GM19023 (cell line): Measurements from ENCODE around the gene GBA2.

Experiments
- ATAC-seq: cut with Tn5 transposase; IDR thresholded peaks from one replicate; pipeline ENCODE4 v1.9.1; 2021; ENCODE audit warnings: mild to moderate bottlenecking, moderate library complexity; ENCODE audit not compliant: unreplicated experiment

The GBA2 gene

GRCh38 chr9:35748858-35749514 is at the start of gene GBA2, which contains the start of gene RGP1:
GBA2 (minus strand) TSS chr9:35749228; CDS start chr9:35748704, 524 bp downstream.
RGP1 (plus strand) TSS chr9:35749287; CDS start chr9:35749756, 469 bp downstream.
- ATAC-seq, result peak; percentile 86

DNA sequence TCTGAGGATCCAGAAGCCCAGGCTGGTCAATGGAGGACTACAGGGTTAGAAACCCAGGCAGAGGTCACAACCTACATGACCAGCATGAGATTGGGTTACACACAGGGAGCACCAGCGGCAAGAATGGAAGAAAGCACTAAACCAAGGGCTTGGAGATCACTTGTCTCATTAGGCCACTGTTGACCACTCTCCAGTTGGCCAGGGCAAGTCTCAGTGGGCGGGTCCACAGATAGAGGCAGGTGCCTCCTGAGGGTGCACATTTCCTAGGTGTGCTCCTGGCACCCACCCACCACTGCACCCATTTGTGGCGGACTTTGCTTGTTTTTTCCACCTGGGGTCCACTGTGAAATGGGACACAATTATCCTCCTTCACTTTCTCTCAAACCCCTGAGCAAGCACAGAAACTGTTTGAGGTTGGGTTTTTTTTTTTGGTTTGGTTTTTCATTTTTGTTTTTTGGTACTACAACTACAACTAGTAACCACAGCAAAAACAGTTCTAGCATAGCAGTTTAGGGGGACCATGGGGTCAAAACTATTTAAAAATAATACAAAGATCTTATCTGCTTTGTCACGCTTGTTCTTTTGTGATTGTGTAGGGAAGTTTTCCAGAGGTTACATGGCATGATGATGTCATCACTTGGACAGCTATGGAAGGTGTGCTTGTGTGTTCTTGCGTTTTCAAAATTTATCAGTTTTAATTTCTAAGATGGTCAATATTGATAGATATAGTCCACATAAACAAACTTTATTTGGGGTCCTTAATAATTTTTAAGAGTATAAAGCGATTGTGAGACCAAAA is 48.5 kb upstream of the GBA2 start:
- ATAC-seq, result no peak

DNA sequence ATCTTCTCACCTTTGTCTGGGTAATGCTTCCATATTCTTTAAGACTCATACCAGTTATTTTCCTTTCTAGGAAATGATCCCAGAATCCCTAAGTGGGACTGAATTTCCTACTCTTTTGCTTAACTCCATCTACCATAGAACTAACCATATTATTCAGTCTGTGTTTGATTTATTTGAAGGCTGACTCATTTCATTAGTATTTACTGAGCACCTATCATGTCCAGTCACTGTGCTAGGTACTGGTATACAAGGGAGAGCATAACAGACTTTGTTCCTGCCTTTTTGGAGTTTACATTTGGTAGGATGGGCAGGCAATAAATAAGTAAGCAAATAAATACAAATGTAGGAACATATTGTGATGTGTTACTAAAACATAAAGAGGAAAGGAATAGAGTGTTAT is 46.7 kb upstream of the GBA2 start:
- no peak for ATAC-seq

GRCh38 chr9:35793461-35793860 is 44.4 kb upstream of the GBA2 start:
- no peak for ATAC-seq

DNA sequence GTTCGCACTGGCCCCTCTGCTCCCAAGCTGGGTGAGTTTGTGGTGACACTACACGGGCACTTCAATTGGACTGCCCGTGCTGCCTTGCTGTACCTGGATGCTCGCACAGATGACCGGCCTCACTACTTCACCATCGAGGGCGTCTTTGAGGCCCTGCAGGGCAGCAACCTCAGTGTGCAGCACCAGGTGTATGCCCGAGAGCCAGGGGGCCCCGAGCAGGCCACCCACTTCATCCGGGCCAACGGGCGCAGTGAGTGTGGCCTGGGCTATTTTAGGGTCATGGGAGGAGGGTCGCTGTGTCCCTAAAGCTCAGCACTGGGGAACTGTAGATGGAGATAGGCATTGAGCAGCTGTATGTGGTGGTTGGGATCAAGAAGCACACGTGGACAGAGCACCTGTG is 43.8 kb upstream of the GBA2 start:
- no peak for ATAC-seq

GRCh38 chr9:35792024-35792813 is 43.2 kb upstream of the GBA2 start:
- no peak for ATAC-seq

DNA sequence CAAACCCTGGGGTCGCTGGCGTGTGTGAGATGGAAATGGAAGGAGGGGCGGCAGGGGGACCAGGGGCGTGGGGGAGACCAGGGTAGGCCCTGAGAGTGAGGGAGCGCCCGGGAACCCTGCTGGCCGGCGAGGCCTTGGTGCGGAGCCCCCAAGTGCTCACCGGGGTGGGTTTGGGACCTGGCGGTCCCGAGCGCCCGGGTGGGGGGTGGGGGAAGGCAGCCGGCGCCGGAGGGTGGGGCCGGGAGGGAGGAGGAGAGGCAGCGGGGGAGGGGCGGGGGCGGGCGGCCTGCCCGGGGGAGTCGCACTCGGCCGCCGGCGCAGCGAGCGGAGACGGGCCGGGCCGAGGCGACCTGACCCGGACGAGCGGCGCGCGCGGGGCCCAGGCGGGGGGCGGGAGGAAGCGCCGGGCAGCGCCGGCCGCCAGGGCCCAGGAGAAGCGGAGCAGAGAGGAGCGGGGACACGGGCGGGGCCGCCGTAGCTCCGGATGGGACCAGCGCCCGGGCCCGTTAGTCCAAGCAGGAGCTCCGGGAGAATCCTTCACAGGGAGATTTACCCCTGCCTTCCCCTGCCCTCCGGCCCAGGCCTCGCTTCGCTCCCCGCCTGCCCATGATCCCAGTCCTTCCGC is 42.4 kb upstream of the GBA2 start, which contains the start of gene NPR2:
Gene NPR2, plus strand, starts transcription at position 295 of the 625 bp plus-strand sequence. CDS start 818 bp downstream, outside the sequence.
- ATAC-seq, result no peak

DNA sequence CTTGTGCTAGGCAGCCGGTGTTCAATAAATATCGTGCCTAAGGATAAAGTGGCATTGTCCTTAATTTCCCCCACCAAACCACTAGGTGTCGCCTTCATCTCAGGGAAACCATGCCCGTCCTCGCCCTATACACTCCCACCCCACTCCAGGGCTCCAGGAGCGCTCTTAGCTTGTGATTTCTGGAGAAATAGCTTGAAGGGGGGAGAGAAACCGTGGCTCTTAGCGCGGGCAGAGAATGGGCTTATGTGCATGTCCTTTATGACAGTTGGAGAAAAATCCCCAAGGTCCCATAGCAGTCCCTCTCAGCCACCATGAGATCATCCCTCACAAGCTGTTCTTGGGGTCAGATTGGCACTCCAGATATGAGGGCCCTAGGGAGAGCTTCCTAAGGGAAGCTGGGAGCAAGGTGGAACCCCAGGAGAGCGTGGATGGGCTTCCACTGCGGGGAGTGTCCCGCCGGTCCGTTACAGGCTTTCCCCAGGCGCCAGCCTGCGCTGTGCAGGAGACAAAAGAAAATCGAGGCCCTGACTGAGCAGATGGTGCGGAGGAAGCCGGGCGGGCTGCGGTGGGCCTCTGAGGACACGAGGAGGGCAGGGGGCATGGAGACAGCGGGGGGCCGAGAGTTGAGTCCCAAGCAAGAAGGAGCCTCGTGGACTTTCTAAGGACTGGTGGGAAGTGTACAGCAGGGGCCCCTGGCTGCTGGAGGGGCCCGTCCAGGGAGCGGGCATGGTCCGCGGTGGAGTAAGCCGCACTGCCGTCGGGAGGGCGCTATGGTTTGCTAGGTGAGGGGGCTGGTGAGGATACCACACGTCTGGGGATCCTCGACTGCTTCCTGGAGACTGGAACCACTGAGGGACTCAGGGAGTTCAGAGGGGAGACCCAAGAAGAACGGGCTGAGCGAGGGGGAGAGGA is 41.6 kb upstream of the GBA2 start:
- ATAC-seq, result no peak

GRCh38 chr9:35790025-35790384 is 41.0 kb upstream of the GBA2 start:
- no peak for ATAC-seq

DNA sequence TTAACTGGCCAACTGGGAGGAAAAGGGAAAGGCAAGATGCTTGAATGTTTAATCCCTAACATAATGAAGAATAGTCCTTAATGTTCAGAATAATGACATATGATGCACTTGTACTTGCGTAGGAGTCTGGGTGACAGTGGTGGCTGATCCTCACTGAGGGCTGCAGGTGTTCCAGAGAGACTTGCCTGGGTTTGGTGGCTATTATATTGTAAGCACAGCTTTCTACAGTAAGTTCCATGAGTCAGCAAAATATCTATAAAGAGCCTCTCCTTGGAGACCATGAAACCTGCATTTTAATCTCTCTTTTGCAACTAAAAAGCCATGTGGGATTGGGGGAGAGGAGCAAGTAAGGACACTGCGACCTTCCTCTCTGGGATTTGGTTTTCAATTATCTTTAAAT is 40.5 kb upstream of the GBA2 start:
- no peak for ATAC-seq

DNA sequence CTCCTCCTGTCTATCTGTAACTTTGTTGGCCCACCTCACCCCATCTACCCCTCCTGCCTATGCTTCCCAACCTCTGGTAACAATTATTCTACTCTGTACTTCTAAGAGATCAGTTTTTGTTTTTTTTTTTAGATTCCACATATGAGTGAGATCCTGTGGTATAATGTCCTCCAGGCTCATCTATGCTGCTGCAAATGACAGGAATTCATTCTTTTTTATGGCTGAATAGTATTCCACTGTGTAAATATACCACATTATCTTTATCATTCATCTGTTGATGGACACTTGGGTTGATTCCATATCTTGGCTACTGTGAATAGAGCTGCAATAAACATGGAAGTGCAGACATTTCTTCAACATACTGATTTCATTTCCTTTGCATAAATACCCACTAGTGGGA is 34.4 kb upstream of the GBA2 start:
- no peak for ATAC-seq

DNA sequence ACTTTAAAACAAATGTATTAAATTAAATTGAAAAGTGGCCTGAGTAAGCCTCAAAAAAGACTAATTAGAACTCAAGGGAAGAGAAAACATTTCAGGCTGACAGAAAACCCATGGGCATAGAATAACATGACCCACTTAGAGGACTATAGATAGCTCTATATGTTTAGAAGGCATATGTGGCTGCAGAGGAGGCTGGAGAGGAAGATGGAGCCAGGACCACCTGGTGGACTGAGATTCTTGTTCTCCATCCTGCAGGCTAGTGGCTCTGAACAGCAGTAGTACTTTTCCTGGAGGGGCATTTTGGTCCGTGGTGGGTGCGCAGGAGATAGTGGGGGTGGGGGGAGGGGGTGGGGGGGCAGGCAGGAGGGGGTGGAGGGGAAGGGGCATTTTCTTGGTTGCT is 32.0 kb upstream of the GBA2 start:
- no peak for ATAC-seq

DNA sequence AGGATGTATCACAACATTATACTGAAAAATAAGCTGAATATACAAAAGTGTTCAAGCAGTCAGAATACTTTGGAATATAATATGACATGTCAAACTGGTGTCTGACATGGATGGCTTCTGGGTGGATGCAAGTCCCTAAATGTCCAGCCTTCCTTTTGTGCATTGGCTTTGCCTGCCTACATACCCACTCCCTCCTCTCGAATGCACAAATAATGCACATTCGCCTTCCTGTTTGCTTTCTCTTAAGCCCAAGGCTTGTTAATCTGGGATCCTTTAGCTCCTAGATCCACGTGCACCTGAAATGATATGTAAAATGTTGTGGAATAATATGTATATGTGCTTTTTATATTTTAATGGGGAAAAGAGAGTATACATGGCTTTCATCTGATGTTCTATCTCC is 29.5 kb upstream of the GBA2 start:
- ATAC-seq, result no peak

- no peak for ATAC-seq
These were observed 27.0 kb upstream of the GBA2 start for GRCh38 chr9:35776018-35776417.

GRCh38 chr9:35774907-35775635 is 26.0 kb upstream of the GBA2 start:
- no peak for ATAC-seq

- no peak for ATAC-seq
These were observed 22.9 kb upstream of the GBA2 start for GRCh38 chr9:35771943-35772342.

GRCh38 chr9:35771534-35771933 is 22.5 kb upstream of the GBA2 start:
- no peak for ATAC-seq

GRCh38 chr9:35771075-35771433 is 22.0 kb upstream of the GBA2 start:
- ATAC-seq, result no peak

GRCh38 chr9:35769763-35770162 is 20.7 kb upstream of the GBA2 start:
- no peak for ATAC-seq
